ENCODE measurements around the gene KLF9.

KLF9 gene

DNA sequence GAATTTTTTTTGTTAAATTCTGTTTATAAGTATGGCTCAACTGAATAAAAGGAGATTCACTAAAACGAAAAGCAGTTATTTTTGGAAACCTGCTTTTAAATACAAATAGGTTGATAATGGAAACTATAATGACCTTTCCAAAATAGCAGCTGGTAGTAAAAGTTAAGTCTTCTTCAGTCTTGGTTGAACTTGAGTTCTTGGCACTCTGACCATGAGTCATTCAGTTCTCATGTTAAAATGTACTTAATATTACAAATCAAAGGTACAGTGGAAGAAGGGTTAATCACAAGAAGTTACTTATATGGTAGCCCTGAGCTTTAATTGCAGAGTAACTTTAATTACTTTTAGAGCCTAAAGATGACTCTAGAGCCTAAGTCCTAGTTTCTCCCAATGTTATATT is 62.1 kb downstream of the KLF9 start:
- DNase-seq = no peak

DNA sequence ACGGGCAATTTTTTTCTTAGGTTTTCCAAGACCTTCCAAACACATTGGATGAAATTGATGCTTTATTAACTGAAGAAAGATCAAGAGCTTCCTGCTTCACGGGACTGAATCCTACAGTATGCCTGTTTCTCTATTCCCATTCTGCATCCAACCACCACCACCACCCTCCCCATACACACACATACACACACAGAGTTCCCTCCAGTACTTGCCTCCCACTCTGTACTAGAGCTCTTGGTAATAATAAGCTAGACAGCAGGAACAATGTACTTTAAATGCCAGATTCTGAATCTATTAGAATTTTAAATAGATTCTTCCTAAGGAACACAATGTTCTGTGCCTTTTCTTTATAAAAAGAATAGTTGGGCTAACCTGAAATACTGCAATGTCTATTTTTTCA is 67.4 kb downstream of the KLF9 start:
- no peak for DNase-seq

DNA sequence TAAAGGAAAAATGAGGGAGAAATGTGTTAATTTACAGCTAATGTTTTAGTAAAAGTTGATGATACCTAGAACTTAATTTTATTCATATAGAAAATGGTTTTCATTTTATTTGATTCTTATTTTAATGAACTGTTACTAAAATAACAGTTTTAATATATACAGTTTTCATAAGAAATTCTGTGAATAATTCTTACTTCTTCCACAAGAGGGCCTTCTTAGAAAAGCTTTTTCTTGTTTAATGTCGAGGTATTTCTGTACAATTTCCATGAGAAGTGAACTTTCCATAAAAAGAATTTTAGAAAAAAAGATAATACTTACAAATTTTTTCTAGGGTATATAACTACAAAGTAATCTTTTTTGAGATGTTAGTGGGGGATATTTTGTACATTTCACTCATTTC is 73.9 kb downstream of the KLF9 start:
- no peak for DNase-seq

Data from islet precursor cell (in vitro differentiated cells).